ENCODE results near the gene EML1.

- TF ChIP-seq POLR2A (IDR thresholded peaks at IDR 0.05) = no peak
- TF ChIP-seq POLR2AphosphoS5 (IDR thresholded peaks at IDR 0.05) = no peak
- TF ChIP-seq CTCF (IDR thresholded peaks at IDR 0.05 in 8 of 11, conservative IDR thresholded peaks at IDR 0.05 in 3 of 11) = no peak
Measured at GRCh38 chr14:99976681-99977080, 183.5 kb downstream of the EML1 start.

All from spleen (tissue), 7 donors.